HS-5 (cell line): ENCODE results near the gene PCID2.
"Not testable (repeated sequence)": the region's sequence is repeated elsewhere in the genome, so short reads cannot be mapped to it uniquely, and the experiment has no call there.

Experiments
- DNase-seq: peaks from one replicate; pipeline ENCODE4 v3.0.0-alpha.2; 2012; ENCODE audit warnings: low read depth

PCID2 gene

GRCh38 chr13:113164492-113164891, 44.0 kb downstream of the PCID2 start:
- no peak for DNase-seq

- DNase-seq = no peak
Observed at GRCh38 chr13:113162783-113163685, 45.4 kb downstream of the PCID2 start.

GRCh38 chr13:113161975-113162374, 46.5 kb downstream of the PCID2 start:
- DNase-seq = not testable (repeated sequence)

GRCh38 chr13:113161433-113161832, 47.0 kb downstream of the PCID2 start:
- DNase-seq = no peak

GRCh38 chr13:113160983-113161382, 47.5 kb downstream of the PCID2 start:
- DNase-seq = no peak

GRCh38 chr13:113159701-113160100, 48.8 kb downstream of the PCID2 start:
- DNase-seq = no peak

- DNase-seq = no peak
Observed at GRCh38 chr13:113158946-113159345, 49.5 kb downstream of the PCID2 start.

GRCh38 chr13:113157929-113158747, 50.3 kb downstream of the PCID2 start, which contains the start of gene PROZ:
Gene PROZ, plus strand, starts transcription at chr13:113158648. Its CDS starts 13 bp downstream, at chr13:113158661.
- no peak for DNase-seq

GRCh38 chr13:113157206-113157928, 51.1 kb downstream of the PCID2 start:
- no peak for DNase-seq

GRCh38 chr13:113155982-113156655, 52.4 kb downstream of the PCID2 start:
- DNase-seq = no peak

- DNase-seq = no peak
Observed at GRCh38 chr13:113155201-113155600, 53.3 kb downstream of the PCID2 start.

- no peak for DNase-seq
Observed at GRCh38 chr13:113153810-113154748, 54.4 kb downstream of the PCID2 start.

- DNase-seq = peak; percentile 4
Observed at GRCh38 chr13:113152984-113153809, 55.3 kb downstream of the PCID2 start.

GRCh38 chr13:113152691-113152983, 55.8 kb downstream of the PCID2 start:
- no peak for DNase-seq

GRCh38 chr13:113151745-113152690, 56.5 kb downstream of the PCID2 start:
- DNase-seq = no peak

GRCh38 chr13:113150550-113151365, 57.7 kb downstream of the PCID2 start:
- no peak for DNase-seq

GRCh38 chr13:113149711-113150549, 58.5 kb downstream of the PCID2 start:
- DNase-seq = no peak
